ENCODE data around the gene MYH10.

- no peak for TF ChIP-seq CTCF (IDR thresholded peaks at IDR 0.05)
- no peak for TF ChIP-seq EP300 (IDR thresholded peaks at IDR 0.05)
Observed at GRCh38 chr17:8662076-8662831, 31.7 kb upstream of the MYH10 start.

Measured in ovary (tissue), 3 donors.